Measurements from ENCODE around the gene ATP2B3. TPM values are rescaled to one million over a fixed set of nuclear protein-coding genes. Genes with fewer than 3 reads are reported as not detected.

ATP2B3 gene
- total RNA-seq, 4 donors from 2014 or later: not detected

- Histone ChIP-seq H3K27me3 (peaks cover 0 to 3% (median 0%) of the 10 kb centered on the region in 3 donors), H3K4me1 (peaks cover 0 to 7% of the 10 kb centered on the region in 2 donors), H3K36me3 (no peaks in the 10 kb centered on the region), H3K4me3 (no peak overlapping the region), H3K9me3 (no peaks in the 10 kb centered on the region), H3K27ac (no peak overlapping the region)
- no peak for TF ChIP-seq CTCF (IDR thresholded peaks at IDR 0.05 in 4 of 5, conservative IDR thresholded peaks at IDR 0.05 in 1 of 5)
- ATAC-seq (no peak), DNase-seq (no peak)
- in situ Hi-C loops (cut with MboI; ENCODE audit: low sequenced_read_pairs in 4 of 4): no loop called here
- intact Hi-C loops (cut with DNase I; ENCODE audit: low total_unique reads): loop anchor here (2.0 kb wide), 1 partner anchor 60 kb away; no protein-coding TSS in a partner anchor
These were observed 90.9 kb downstream of the ATP2B3 start for GRCh38 chrX:153608376-153608775.

GRCh38 chrX:153608806-153609205 lies 91.4 kb downstream of the ATP2B3 start:
- DNase-seq (no peak), ATAC-seq (no peak)
- intact Hi-C loops (cut with DNase I; ENCODE audit: low total_unique reads): loop anchor here (2.0 kb wide), 1 partner anchor 60 kb away; no protein-coding TSS in a partner anchor
- Histone ChIP-seq H3K4me1 (peaks cover 0 to 7% of the 10 kb centered on the region in 2 donors), H3K9me3 (no peaks in the 10 kb centered on the region), H3K36me3 (no peaks in the 10 kb centered on the region), H3K4me3 (no peak overlapping the region), H3K27ac (no peak overlapping the region), H3K27me3 (peaks cover 0 to 7% (median 0%) of the 10 kb centered on the region in 3 donors)
- no peak for TF ChIP-seq POLR2A (IDR thresholded peaks at IDR 0.05)
- TF ChIP-seq CTCF (IDR thresholded peaks at IDR 0.05 in 4 of 5, conservative IDR thresholded peaks at IDR 0.05 in 1 of 5): no peak
- in situ Hi-C loops (cut with MboI; ENCODE audit: low sequenced_read_pairs in 4 of 4): no loop called here

GRCh38 chrX:153609917-153610835 lies 92.7 kb downstream of the ATP2B3 start:
- peaks cover 0 to 7% of the 10 kb centered on the region in 2 donors for H3K4me1 ChIP-seq
- intact Hi-C loops (cut with DNase I; ENCODE audit: low total_unique reads) (loop anchor here (2.0 kb wide), 1 partner anchor 59 kb away; no protein-coding TSS in a partner anchor), in situ Hi-C loops (cut with MboI; ENCODE audit: low sequenced_read_pairs in 4 of 4) (no loop called here)
- H3K4me3 ChIP-seq: peak overlapping the region; percentile 39 to 55 (median 45)
- H3K27ac ChIP-seq: no peak overlapping the region
- peak in 1 of 2 donors; percentile 47 for DNase-seq
- peak; percentile 16 to 88 for ATAC-seq
- no peaks in the 10 kb centered on the region for H3K36me3 ChIP-seq
- H3K9me3 ChIP-seq: no peaks in the 10 kb centered on the region
- no peak for TF ChIP-seq POLR2A (IDR thresholded peaks at IDR 0.05)
- peak; percentile 45 to 84 (median 68) for TF ChIP-seq CTCF (IDR thresholded peaks at IDR 0.05 in 4 of 5, conservative IDR thresholded peaks at IDR 0.05 in 1 of 5)
- H3K27me3 ChIP-seq: peaks cover 0 to 8% (median 0%) of the 10 kb centered on the region in 3 donors

- intact Hi-C loops (cut with DNase I; ENCODE audit: low total_unique reads) (no loop called here), in situ Hi-C loops (cut with MboI; ENCODE audit: low sequenced_read_pairs in 4 of 4) (no loop called here)
- Histone ChIP-seq H3K27ac (no peak overlapping the region), H3K4me3 (no peak overlapping the region), H3K27me3 (peaks cover 0 to 8% (median 2%) of the 10 kb centered on the region in 3 donors), H3K4me1 (peaks cover 0 to 7% of the 10 kb centered on the region in 2 donors), H3K9me3 (no peaks in the 10 kb centered on the region), H3K36me3 (no peaks in the 10 kb centered on the region)
- no peak for DNase-seq
- no peak for TF ChIP-seq CTCF (IDR thresholded peaks at IDR 0.05 in 4 of 5, conservative IDR thresholded peaks at IDR 0.05 in 1 of 5)
- TF ChIP-seq POLR2A (IDR thresholded peaks at IDR 0.05): no peak
- no peak for ATAC-seq
These were observed 93.4 kb downstream of the ATP2B3 start for GRCh38 chrX:153610836-153611213.
